Type B pancreatic cell (in vitro differentiated cells): ENCODE data around the gene BTBD8. TPM values are rescaled to one million over a fixed set of nuclear protein-coding genes. Genes with fewer than 3 reads are reported as not detected.

Experiments used
- DNase-seq: peaks from one replicate; pipeline ENCODE4 v3.0.0; 2021; ENCODE audit warnings: mixed read lengths; ENCODE audit not compliant: unreplicated experiment; ENCODE audit errors: extremely low spot score
- H3K27ac Mint-ChIP-seq: 2 replicates; pipeline ENCODE4 v1.8.0; 2021; ENCODE audit warnings: mild to moderate bottlenecking, mixed read lengths
- H3K27me3 Mint-ChIP-seq: 2 replicates; pipeline ENCODE4 v1.8.0; 2021; ENCODE audit warnings: mixed read lengths
- H3K36me3 Mint-ChIP-seq: 2 replicates; pipeline ENCODE4 v1.8.0; 2021; ENCODE audit warnings: mixed read lengths
- H3K4me1 Mint-ChIP-seq: one replicate; pipeline ENCODE4 v1.8.0; 2021; ENCODE audit warnings: mixed read lengths; ENCODE audit not compliant: unreplicated experiment
- H3K4me3 Mint-ChIP-seq: 2 replicates; pipeline ENCODE4 v1.8.0; 2021; ENCODE audit warnings: mild to moderate bottlenecking, mixed read lengths
- H3K9me3 Mint-ChIP-seq: 2 replicates; pipeline ENCODE4 v1.8.0; 2021; ENCODE audit warnings: mixed read lengths
- CTCF ChIP-seq: fragments of 200-600 bp; sonication (generic); conservative IDR thresholded peaks from 2 replicates; pipeline ENCODE4 v1.5.0; 2021; ENCODE audit warnings: antibody characterized with exemption, mild to moderate bottlenecking
- long read RNA-seq: library from polyadenylated mRNA; unstranded; transcript quantifications from one replicate; pipeline ENCODE4 v2.0.0, GENCODE V29; 2020
- total RNA-seq: library from RNA; stranded (reverse); gene quantifications from 2 replicates; pipeline ENCODE4 v1.2.1, GENCODE V29; 2021; ENCODE audit warnings: low replicate concordance

The BTBD8 gene
- 2.6 and 4.8 TPM in 2 replicates for total RNA-seq
- long read RNA-seq, partial matches to known transcripts, result 7 of 13 reads
- long read RNA-seq, other reads (novel, unspliced or antisense), result 6 of 13 reads

- H3K27ac Mint-ChIP-seq, result peak within 1 kb of the TSS; percentile 65
Measured at GRCh38 chr1:92080128-92080985, at the start of gene BTBD8. TSS of gene BTBD8 (plus strand) at chr1:92080345. CDS start at chr1:92080572, 227 bp downstream.

GRCh38 chr1:92030656-92031107 is 49.5 kb upstream of the BTBD8 start:
- no peaks in the 10 kb centered on the region for H3K36me3 Mint-ChIP-seq
- DNase-seq, result no peak
- no peak for TF ChIP-seq CTCF
- H3K4me1 Mint-ChIP-seq, result peaks cover 10% of the 10 kb centered on the region
- H3K27ac Mint-ChIP-seq, result peak overlapping the region; percentile 41
- peak overlapping the region; percentile 83 for H3K4me3 Mint-ChIP-seq
- H3K27me3 Mint-ChIP-seq, result peaks cover 14% of the 10 kb centered on the region
- no peaks in the 10 kb centered on the region for H3K9me3 Mint-ChIP-seq

More at GRCh38 chr1:92080128-92080985, at the start of gene BTBD8:
- Mint-ChIP-seq H3K9me3 (peaks cover 13% of the 10 kb centered on the region), H3K36me3 (peaks cover 6% of the 10 kb centered on the region), H3K4me3 (peak within 1 kb of the TSS; percentile 98), H3K4me1 (no peaks in the 10 kb centered on the region), H3K27me3 (no peaks in the 10 kb centered on the region)
- peak; percentile 17 for TF ChIP-seq CTCF
- DNase-seq, result peak; percentile 79

DNA sequence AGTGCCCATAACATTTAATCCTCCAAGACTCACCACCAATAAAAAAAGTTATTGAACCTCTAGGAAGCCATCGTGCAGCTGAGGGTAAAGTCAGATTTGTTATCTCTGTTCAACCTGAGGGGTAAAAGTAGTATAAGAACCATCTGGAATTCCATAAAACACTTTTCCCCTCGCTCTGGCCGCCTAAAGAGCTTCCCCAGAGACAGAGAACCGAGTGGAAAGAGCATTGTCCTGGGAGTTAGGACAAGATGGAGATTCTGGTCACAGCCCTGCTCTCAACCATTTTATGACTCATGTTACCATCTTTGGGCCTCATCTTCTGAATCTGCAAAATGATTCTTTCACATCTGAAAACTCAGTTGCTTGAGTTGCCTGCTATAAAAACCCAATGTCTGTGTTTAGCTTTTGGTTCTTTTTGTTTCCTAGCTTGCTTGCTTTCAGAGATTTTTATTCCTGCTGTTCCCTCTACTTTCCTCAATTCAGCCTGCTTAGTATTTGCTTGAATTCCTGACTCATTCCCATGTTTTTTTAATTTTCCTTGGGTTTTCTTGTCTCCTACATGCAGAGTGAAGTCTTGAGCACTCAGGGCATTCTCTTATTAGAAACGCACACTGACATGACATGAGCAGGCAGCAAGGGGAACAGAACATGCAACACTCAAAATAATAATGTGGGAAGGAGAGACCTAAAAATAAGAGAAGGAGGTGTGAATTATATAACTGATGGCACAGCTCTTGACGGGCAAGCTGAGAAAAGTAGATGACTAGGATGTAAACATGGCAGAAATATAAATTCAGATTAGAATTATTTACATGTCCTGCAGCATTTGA is 48.6 kb upstream of the BTBD8 start:
- no peak for DNase-seq
- H3K4me1 Mint-ChIP-seq, result peaks cover 10% of the 10 kb centered on the region
- TF ChIP-seq CTCF, result no peak
- peak overlapping the region; percentile 83 for H3K4me3 Mint-ChIP-seq
- no peak overlapping the region for H3K27ac Mint-ChIP-seq
- no peaks in the 10 kb centered on the region for H3K9me3 Mint-ChIP-seq
- H3K27me3 Mint-ChIP-seq, result peaks cover 15% of the 10 kb centered on the region
- no peaks in the 10 kb centered on the region for H3K36me3 Mint-ChIP-seq

DNA sequence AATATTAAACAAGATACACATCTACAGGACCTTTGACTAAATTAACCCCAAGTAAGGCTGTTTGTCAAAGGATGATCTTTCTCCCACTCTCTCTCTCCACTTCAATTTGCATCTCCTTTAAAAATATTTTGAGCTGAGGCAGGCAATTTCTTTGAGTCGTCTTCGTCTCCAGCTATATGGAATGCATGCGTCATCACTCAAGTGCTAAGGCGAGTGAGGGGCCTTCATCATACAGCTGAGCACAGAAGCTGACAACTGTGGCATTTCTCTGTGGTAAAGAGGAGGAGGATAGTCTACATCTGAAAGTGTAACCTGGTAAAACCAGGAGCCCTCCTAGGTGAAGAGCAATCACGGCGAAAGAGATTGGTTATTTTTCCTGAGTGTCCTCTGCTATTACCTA is 42.7 kb upstream of the BTBD8 start:
- no peak overlapping the region for H3K27ac Mint-ChIP-seq

More for the DNA sequence above, 42.7 kb upstream of the BTBD8 start:
- H3K27me3 Mint-ChIP-seq, result peaks cover 5% of the 10 kb centered on the region
- no peak for TF ChIP-seq CTCF
- no peaks in the 10 kb centered on the region for H3K9me3 Mint-ChIP-seq
- no peak overlapping the region for H3K4me3 Mint-ChIP-seq
- DNase-seq, result no peak
- peaks cover 5% of the 10 kb centered on the region for H3K4me1 Mint-ChIP-seq
- no peaks in the 10 kb centered on the region for H3K36me3 Mint-ChIP-seq
